ENCODE measurements around the gene PDZK1IP1. TPM values are rescaled to one million over a fixed set of nuclear protein-coding genes. Genes with fewer than 3 reads are reported as not detected.
"Not testable (repeated sequence)": the region's sequence is repeated elsewhere in the genome, so short reads cannot be mapped to it uniquely, and the experiment has no call there.

PDZK1IP1 gene
- total RNA-seq, 1 donor from 2014 or later = not detected

- no peaks in the 10 kb centered on the region for H3K36me3 Mint-ChIP-seq (ENCODE audit: low read depth)
- no peaks in the 10 kb centered on the region for H3K4me1 Mint-ChIP-seq
- ChIA-PET CTCF (interaction anchor here (1.1 kb wide), 1 partner anchor 17 kb away, joined by 3 read pairs; no protein-coding TSS in a partner anchor), POLR2A (no interaction called here)
- ATAC-seq (ENCODE audit: low read depth) (no peak), DNase-seq (no peak)
- no peak overlapping the region for H3K27ac Mint-ChIP-seq
- H3K4me3 Mint-ChIP-seq = no peak overlapping the region
- TF ChIP-seq CTCF (IDR thresholded peaks at IDR 0.05) = no peak
- intact Hi-C loops (cut with micrococcal nuclease) = no loop called here
- H3K9me3 Mint-ChIP-seq = peaks cover 3% of the 10 kb centered on the region
- peaks cover 7% of the 10 kb centered on the region for H3K27me3 Mint-ChIP-seq
Measured at GRCh38 chr1:47161298-47162040, 28.4 kb downstream of the PDZK1IP1 start.

- ChIA-PET CTCF (no interaction called here), POLR2A (no interaction called here)
- Mint-ChIP-seq H3K9me3 (peaks cover 5% of the 10 kb centered on the region), H3K36me3 (ENCODE audit: low read depth) (no peaks in the 10 kb centered on the region), H3K4me3 (no peak overlapping the region), H3K27ac (no peak overlapping the region), H3K4me1 (no peaks in the 10 kb centered on the region), H3K27me3 (peaks cover 7% of the 10 kb centered on the region)
- DNase-seq (no peak), ATAC-seq (ENCODE audit: low read depth) (no peak)
- intact Hi-C loops (cut with micrococcal nuclease) = no loop called here
- no peak for TF ChIP-seq CTCF (IDR thresholded peaks at IDR 0.05)
Measured at GRCh38 chr1:47160716-47161115, 29.1 kb downstream of the PDZK1IP1 start.

- ATAC-seq (ENCODE audit: low read depth); intact Hi-C loops (cut with micrococcal nuclease); H3K27ac Mint-ChIP-seq; DNase-seq; CTCF ChIA-PET; H3K4me1 Mint-ChIP-seq; POLR2A ChIA-PET; H3K4me3 Mint-ChIP-seq; H3K36me3 Mint-ChIP-seq (ENCODE audit: low read depth): not testable (repeated sequence)
- peaks cover 12% of the 10 kb centered on the region for H3K27me3 Mint-ChIP-seq
- peaks cover 16% of the 10 kb centered on the region for H3K9me3 Mint-ChIP-seq
Measured at GRCh38 chr1:47157957-47158356, 31.9 kb downstream of the PDZK1IP1 start.

- H3K27ac Mint-ChIP-seq; H3K36me3 Mint-ChIP-seq (ENCODE audit: low read depth); DNase-seq; ATAC-seq (ENCODE audit: low read depth); H3K4me1 Mint-ChIP-seq; intact Hi-C loops (cut with micrococcal nuclease); POLR2A ChIA-PET; CTCF ChIA-PET; H3K4me3 Mint-ChIP-seq: not testable (repeated sequence)
- Mint-ChIP-seq H3K27me3 (peaks cover 14% of the 10 kb centered on the region), H3K9me3 (peaks cover 16% of the 10 kb centered on the region)
Measured at GRCh38 chr1:47156457-47156856, 33.4 kb downstream of the PDZK1IP1 start.

- H3K36me3 Mint-ChIP-seq (ENCODE audit: low read depth); H3K4me3 Mint-ChIP-seq; H3K9me3 Mint-ChIP-seq; POLR2A ChIA-PET; H3K27ac Mint-ChIP-seq; H3K4me1 Mint-ChIP-seq; DNase-seq; ATAC-seq (ENCODE audit: low read depth); CTCF ChIA-PET: not testable (repeated sequence)
- H3K27me3 Mint-ChIP-seq = peaks cover 22% of the 10 kb centered on the region
- intact Hi-C loops (cut with micrococcal nuclease) = loop anchor here (5.0 kb wide), 1 partner anchor 222 kb away; no protein-coding TSS in a partner anchor
Measured at GRCh38 chr1:47149162-47149561, 40.7 kb downstream of the PDZK1IP1 start.

GRCh38 chr1:47147047-47147785 is 42.6 kb downstream of the PDZK1IP1 start:
- ATAC-seq (ENCODE audit: low read depth) = no peak
- CTCF ChIA-PET = no interaction called here
- no peak for TF ChIP-seq CTCF (IDR thresholded peaks at IDR 0.05)

GRCh38 chr1:47146495-47146894 is 43.3 kb downstream of the PDZK1IP1 start:
- H3K36me3 Mint-ChIP-seq (ENCODE audit: low read depth); H3K27ac Mint-ChIP-seq: not testable (repeated sequence)
- intact Hi-C loops (cut with micrococcal nuclease) = loop anchor here (5.0 kb wide), 1 partner anchor 219 kb away; no protein-coding TSS in a partner anchor

More at GRCh38 chr1:47147047-47147785, 42.6 kb downstream of the PDZK1IP1 start:
- Mint-ChIP-seq H3K9me3 (no peaks in the 10 kb centered on the region), H3K4me1 (no peaks in the 10 kb centered on the region), H3K27me3 (peaks cover 15% of the 10 kb centered on the region), H3K4me3 (no peak overlapping the region), H3K27ac (no peak overlapping the region), H3K36me3 (ENCODE audit: low read depth) (no peaks in the 10 kb centered on the region)
- POLR2A ChIA-PET = no interaction called here
- intact Hi-C loops (cut with micrococcal nuclease) = loop anchor here (5.0 kb wide), 1 partner anchor 220 kb away; no protein-coding TSS in a partner anchor
- no peak for DNase-seq

GRCh38 chr1:47143654-47144053 is 46.2 kb downstream of the PDZK1IP1 start:
- POLR2A ChIA-PET; DNase-seq; H3K4me1 Mint-ChIP-seq; H3K36me3 Mint-ChIP-seq (ENCODE audit: low read depth); H3K27ac Mint-ChIP-seq; ATAC-seq (ENCODE audit: low read depth); CTCF ChIA-PET; H3K27me3 Mint-ChIP-seq; intact Hi-C loops (cut with micrococcal nuclease); H3K4me3 Mint-ChIP-seq; H3K9me3 Mint-ChIP-seq: not testable (repeated sequence)

More at GRCh38 chr1:47146495-47146894, 43.3 kb downstream of the PDZK1IP1 start:
- ATAC-seq (ENCODE audit: low read depth); H3K4me3 Mint-ChIP-seq; DNase-seq; H3K4me1 Mint-ChIP-seq; H3K9me3 Mint-ChIP-seq; POLR2A ChIA-PET; CTCF ChIA-PET: not testable (repeated sequence)
- H3K27me3 Mint-ChIP-seq = peaks cover 14% of the 10 kb centered on the region

- POLR2A ChIA-PET; intact Hi-C loops (cut with micrococcal nuclease); ATAC-seq (ENCODE audit: low read depth); H3K9me3 Mint-ChIP-seq; H3K4me1 Mint-ChIP-seq; H3K36me3 Mint-ChIP-seq (ENCODE audit: low read depth); H3K27ac Mint-ChIP-seq; H3K27me3 Mint-ChIP-seq; CTCF ChIA-PET; DNase-seq; H3K4me3 Mint-ChIP-seq: not testable (repeated sequence)
Measured at GRCh38 chr1:47140358-47140757, 49.5 kb downstream of the PDZK1IP1 start.
